Tibial nerve (tissue), 4 donors: ENCODE data around the gene FNDC3B. TPM values are rescaled to one million over a fixed set of nuclear protein-coding genes. Genes with fewer than 3 reads are reported as not detected.

Source experiments
- DNase-seq, 2 donors: peaks; one replicate each; pipeline ENCODE4 v3.0.0-alpha.2; 2019; ENCODE audit warnings: low spot score in 2 of 2
- H3K27ac ChIP-seq, 4 donors: fragments of 200-600 bp; sonication (generic) in 3 of 4; one replicate each; pipeline ENCODE4 v1.5.1; 2017 to 2019; ENCODE audit warnings: mild to moderate bottlenecking in 1 of 4
- H3K27me3 ChIP-seq, 2 donors: fragments of 200-600 bp; sonication (generic) in 1 of 2; one replicate each; pipeline versions ENCODE4 v1.5.1 to v1.6.0; 2017 to 2019
- H3K36me3 ChIP-seq, 3 donors: fragments of 200-600 bp; sonication (generic); one replicate each; pipeline ENCODE4 v1.5.1; 2018 to 2019
- H3K4me1 ChIP-seq, 4 donors: fragments of 200-600 bp; sonication (generic) in 3 of 4; one replicate each; pipeline ENCODE4 v1.5.1; 2017 to 2019
- H3K4me3 ChIP-seq, 4 donors: fragments of 200-600 bp; sonication (generic) in 3 of 4; one replicate each; pipeline ENCODE4 v1.5.1; 2017 to 2019; ENCODE audit warnings: mild to moderate bottlenecking in 1 of 4, moderate library complexity in 1 of 4
- H3K9me3 ChIP-seq, 4 donors: fragments of 200-600 bp; sonication (generic) in 3 of 4; one replicate each; pipeline ENCODE4 v1.5.1; 2017 to 2019
- EP300 ChIP-seq, 2 donors: sonication (generic); formaldehyde crosslinking; IDR thresholded peaks; one replicate each; pipeline ENCODE4 v1.6.1; 2017; ENCODE audit warnings: antibody characterized with exemption in 2 of 2, mild to moderate bottlenecking in 1 of 2
- POLR2A ChIP-seq, 2 donors: fragments of 450-650 bp; IDR thresholded peaks; one replicate each; pipeline ENCODE4 v1.6.1; 2017; ENCODE audit warnings: antibody characterized with exemption in 2 of 2, mild to moderate bottlenecking in 2 of 2, moderate library complexity in 2 of 2
- WGBS, 2 donors: methylation state at CpG; one replicate each; pipeline ENCODE4 v1.1.5; 2018; 5-methylcytosine and 5-hydroxymethylcytosine counted together
- total RNA-seq, 4 donors: library from RNA; depleted of rRNA; stranded (reverse); fragments of >200 nt; gene quantifications; one replicate each; pipeline ENCODE4 v1.1.0, GENCODE V29; 2016
- TF ChIP-seq, protein P1 (sequence below), 5 experiments: fragments of 200-600 bp in 3 of 5; fragments of 450-650 bp in 2 of 5; sonication (generic) in 3 of 5; IDR thresholded peaks; one replicate each; pipeline ENCODE4 v1.5.1; 2016 to 2019; ENCODE audit warnings: antibody characterized with exemption in 5 of 5, mild to moderate bottlenecking in 3 of 5, moderate library complexity in 2 of 5

The FNDC3B gene
- total RNA-seq, 4 donors from 2014 or later: 87.5 to 106 (median 95.7) TPM

DNA sequence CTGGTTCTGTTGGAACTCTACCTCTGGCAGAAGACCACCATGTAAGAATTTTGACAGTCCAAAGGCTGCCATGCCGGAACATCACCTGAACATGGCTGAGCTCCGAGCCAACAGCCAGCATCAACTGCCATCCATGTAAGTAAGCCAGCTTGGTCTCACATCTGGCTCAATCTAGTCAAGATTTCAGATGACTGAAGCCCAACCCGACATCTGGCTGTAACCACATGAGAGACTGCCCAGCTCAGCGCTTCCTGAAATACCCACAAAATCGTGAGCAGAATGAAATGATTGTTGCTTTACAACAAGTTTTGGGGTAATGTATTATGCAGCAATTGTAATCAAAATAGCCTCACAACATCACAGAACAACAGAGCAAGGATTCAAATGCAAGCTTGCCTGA is 375.9 kb downstream of the FNDC3B start:
- H3K4me1 ChIP-seq: no peaks in the 10 kb centered on the region
- no peak overlapping the region for H3K27ac ChIP-seq
- DNase-seq: no peak
- H3K27me3 ChIP-seq: no peaks in the 10 kb centered on the region
- TF ChIP-seq, protein P1, sequence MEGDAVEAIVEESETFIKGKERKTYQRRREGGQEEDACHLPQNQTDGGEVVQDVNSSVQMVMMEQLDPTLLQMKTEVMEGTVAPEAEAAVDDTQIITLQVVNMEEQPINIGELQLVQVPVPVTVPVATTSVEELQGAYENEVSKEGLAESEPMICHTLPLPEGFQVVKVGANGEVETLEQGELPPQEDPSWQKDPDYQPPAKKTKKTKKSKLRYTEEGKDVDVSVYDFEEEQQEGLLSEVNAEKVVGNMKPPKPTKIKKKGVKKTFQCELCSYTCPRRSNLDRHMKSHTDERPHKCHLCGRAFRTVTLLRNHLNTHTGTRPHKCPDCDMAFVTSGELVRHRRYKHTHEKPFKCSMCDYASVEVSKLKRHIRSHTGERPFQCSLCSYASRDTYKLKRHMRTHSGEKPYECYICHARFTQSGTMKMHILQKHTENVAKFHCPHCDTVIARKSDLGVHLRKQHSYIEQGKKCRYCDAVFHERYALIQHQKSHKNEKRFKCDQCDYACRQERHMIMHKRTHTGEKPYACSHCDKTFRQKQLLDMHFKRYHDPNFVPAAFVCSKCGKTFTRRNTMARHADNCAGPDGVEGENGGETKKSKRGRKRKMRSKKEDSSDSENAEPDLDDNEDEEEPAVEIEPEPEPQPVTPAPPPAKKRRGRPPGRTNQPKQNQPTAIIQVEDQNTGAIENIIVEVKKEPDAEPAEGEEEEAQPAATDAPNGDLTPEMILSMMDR (IDR thresholded peaks at IDR 0.05): no peak
- TF ChIP-seq POLR2A (IDR thresholded peaks at IDR 0.05) (no peak), EP300 (IDR thresholded peaks at IDR 0.05) (no peak)
- 75% methylated on average over 5 of the region's 5 CpGs for WGBS, 2 donors
- no peak overlapping the region for H3K4me3 ChIP-seq
- H3K36me3 ChIP-seq: no peaks in the 10 kb centered on the region
- peaks cover 0 to 13% (median 0%) of the 10 kb centered on the region in 4 donors for H3K9me3 ChIP-seq

DNA sequence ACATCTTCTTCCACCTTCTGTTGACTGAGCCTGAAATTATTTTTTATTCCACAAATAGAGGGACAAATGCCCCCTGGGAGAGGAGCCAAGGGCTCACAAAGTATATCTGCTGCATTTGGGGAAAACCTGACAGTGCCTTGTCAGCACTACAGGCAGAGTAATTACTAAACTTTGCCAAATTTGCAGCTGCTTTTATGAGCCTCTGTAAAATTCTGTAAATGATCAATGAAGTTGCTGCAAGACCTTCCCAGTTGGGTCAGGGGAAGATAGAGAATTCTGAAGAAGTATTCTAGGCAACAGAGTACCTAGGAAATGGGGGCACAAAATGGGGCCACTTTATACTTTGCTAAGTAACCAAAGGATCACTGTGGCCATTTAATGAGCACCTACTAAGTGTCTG is 398.3 kb downstream of the FNDC3B start:
- Histone ChIP-seq H3K4me3 (no peak overlapping the region), H3K27me3 (no peaks in the 10 kb centered on the region), H3K9me3 (peaks cover 0 to 6% (median 0%) of the 10 kb centered on the region in 4 donors), H3K36me3 (no peaks in the 10 kb centered on the region), H3K27ac (no peak overlapping the region), H3K4me1 (no peaks in the 10 kb centered on the region)
- DNase-seq: no peak
- TF ChIP-seq POLR2A (IDR thresholded peaks at IDR 0.05) (no peak), EP300 (IDR thresholded peaks at IDR 0.05) (no peak)
- TF ChIP-seq, protein P1 (IDR thresholded peaks at IDR 0.05): no peak

DNA sequence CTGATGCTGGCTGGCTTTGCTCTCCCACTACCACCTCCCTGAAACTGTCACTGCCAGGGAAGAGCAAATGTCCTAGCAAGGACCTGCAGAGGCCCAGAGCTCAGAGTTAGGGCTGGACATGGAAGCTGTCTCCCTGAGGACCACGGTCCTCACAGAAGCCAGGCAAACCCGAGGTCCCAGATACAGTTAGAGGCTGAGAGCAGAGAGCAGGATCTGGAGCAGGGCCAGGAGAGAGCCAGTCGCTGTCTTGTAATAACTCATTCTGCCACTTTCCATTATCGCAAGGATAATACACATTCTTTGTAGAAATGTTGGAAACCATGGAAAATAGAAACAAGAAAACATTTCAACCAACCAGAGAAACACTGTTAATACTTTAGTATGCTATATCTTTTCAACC is 398.8 kb downstream of the FNDC3B start:
- Histone ChIP-seq H3K4me1 (no peaks in the 10 kb centered on the region), H3K9me3 (peaks cover 0 to under 1% (median 0%) of the 10 kb centered on the region in 4 donors), H3K27me3 (peaks cover 0 to 2% of the 10 kb centered on the region in 2 donors), H3K27ac (no peak overlapping the region), H3K4me3 (no peak overlapping the region), H3K36me3 (no peaks in the 10 kb centered on the region)
- no peak for DNase-seq
- TF ChIP-seq EP300 (IDR thresholded peaks at IDR 0.05) (no peak), POLR2A (IDR thresholded peaks at IDR 0.05) (no peak)
- TF ChIP-seq, protein P1 (IDR thresholded peaks at IDR 0.05): no peak
- WGBS, 2 donors: 50 to 67% methylated on average over 4 of the region's 4 CpGs

DNA sequence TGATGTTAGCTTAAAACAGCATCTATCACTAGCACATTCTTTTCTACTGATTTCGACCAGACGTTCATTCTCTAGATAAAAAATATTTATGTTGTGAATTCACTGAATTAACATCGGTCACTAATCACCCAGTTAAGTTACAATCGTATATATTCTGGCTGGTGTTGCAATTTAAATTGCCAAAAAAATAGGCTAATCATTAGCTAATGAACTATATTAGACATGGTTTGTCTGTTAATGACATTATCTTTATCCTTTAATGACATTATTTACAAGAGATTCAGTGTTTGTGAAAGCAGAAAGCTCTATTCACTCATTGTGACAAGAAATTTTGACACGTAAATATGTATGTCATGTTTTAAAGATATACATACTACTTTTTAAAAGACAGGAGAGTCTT is 402.2 kb downstream of the FNDC3B start:
- TF ChIP-seq, protein P1 (IDR thresholded peaks at IDR 0.05): no peak
- Histone ChIP-seq H3K36me3 (no peaks in the 10 kb centered on the region), H3K27me3 (peaks cover 0 to 22% of the 10 kb centered on the region in 2 donors), H3K27ac (no peak overlapping the region), H3K4me3 (no peak overlapping the region), H3K4me1 (no peaks in the 10 kb centered on the region), H3K9me3 (no peaks in the 10 kb centered on the region)
- no peak for DNase-seq
- WGBS, 2 donors: 78 to 84% methylated on average over 5 of the region's 5 CpGs

DNA sequence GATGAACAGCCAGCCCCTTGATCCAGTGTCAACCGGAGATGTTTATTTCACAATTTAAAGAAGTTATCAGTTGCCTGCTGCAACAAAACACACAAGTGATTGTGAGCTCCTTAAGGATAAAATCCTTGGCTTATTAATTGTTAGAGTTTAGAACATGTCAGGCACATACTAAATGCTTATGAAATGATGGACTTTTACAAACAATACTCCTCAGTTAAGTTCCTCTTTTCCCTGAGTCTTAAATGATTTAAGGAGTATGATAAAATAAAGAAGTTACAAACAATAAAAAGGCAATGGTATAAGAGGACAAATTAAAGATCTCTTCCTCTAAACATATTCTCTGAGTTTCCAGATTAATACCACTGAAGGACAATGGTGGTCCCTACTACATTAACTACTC is 403.2 kb downstream of the FNDC3B start:
- WGBS, 2 donors: 65 to 76% methylated on average over 1 of the region's 1 CpG
- Histone ChIP-seq H3K27ac (no peak overlapping the region), H3K27me3 (peaks cover 0 to 32% of the 10 kb centered on the region in 2 donors), H3K9me3 (no peaks in the 10 kb centered on the region), H3K36me3 (no peaks in the 10 kb centered on the region), H3K4me1 (peaks cover 0 to under 1% (median 0%) of the 10 kb centered on the region in 4 donors), H3K4me3 (no peak overlapping the region)
- TF ChIP-seq, protein P1 (IDR thresholded peaks at IDR 0.05): no peak
- TF ChIP-seq EP300 (IDR thresholded peaks at IDR 0.05) (no peak), POLR2A (IDR thresholded peaks at IDR 0.05) (no peak)
- no peak for DNase-seq
